ENCODE results near the gene ADGRG4. TPM values are rescaled to one million over a fixed set of nuclear protein-coding genes. Genes with fewer than 3 reads are reported as not detected.

Gene ADGRG4
- total and polyA plus RNA-seq, 2 of the 8 experiments (the other 6 are each of a cell fraction or from before 2014, with no cell fraction given): not detected

- TF ChIP-seq, protein P1, sequence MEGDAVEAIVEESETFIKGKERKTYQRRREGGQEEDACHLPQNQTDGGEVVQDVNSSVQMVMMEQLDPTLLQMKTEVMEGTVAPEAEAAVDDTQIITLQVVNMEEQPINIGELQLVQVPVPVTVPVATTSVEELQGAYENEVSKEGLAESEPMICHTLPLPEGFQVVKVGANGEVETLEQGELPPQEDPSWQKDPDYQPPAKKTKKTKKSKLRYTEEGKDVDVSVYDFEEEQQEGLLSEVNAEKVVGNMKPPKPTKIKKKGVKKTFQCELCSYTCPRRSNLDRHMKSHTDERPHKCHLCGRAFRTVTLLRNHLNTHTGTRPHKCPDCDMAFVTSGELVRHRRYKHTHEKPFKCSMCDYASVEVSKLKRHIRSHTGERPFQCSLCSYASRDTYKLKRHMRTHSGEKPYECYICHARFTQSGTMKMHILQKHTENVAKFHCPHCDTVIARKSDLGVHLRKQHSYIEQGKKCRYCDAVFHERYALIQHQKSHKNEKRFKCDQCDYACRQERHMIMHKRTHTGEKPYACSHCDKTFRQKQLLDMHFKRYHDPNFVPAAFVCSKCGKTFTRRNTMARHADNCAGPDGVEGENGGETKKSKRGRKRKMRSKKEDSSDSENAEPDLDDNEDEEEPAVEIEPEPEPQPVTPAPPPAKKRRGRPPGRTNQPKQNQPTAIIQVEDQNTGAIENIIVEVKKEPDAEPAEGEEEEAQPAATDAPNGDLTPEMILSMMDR (IDR thresholded peaks at IDR 0.05; ENCODE audit: control extremely low read depth in 1 of 3, insufficient read depth in 1 of 3, low read depth in 1 of 3, low read length in 3 of 3): no peak
- no peak for TF ChIP-seq PHF8 (conservative IDR thresholded peaks at IDR 0.05; ENCODE audit: low read depth, low read length)
- no peak for TF ChIP-seq SP2 (IDR thresholded peaks at IDR 0.05; ENCODE audit: low read length)
- TF ChIP-seq RAD21 (IDR thresholded peaks at IDR 0.05 in 1 of 2, conservative IDR thresholded peaks at IDR 0.05 in 1 of 2; ENCODE audit: low read depth in 2 of 2, low read length in 2 of 2): no peak
- no peak for TF ChIP-seq JUN (IDR thresholded peaks at IDR 0.05; ENCODE audit: low read depth, low read length)
- no peak for TF ChIP-seq TEAD4 (IDR thresholded peaks at IDR 0.05; ENCODE audit: low read depth, low read length)
- TF ChIP-seq KDM5A (IDR thresholded peaks at IDR 0.05; ENCODE audit: low read length): no peak
- TF ChIP-seq HDAC2 (IDR thresholded peaks at IDR 0.05; ENCODE audit: borderline replicate concordance in 1 of 2, low read depth in 2 of 2, low read length in 2 of 2): no peak
Measured at GRCh38 chrX:136258951-136259350, 41.8 kb upstream of the ADGRG4 start (continued).
